ENCODE data around the gene FAM199X.

- no peak for TF ChIP-seq CTCF (IDR thresholded peaks at IDR 0.05)
- no peak for TF ChIP-seq ZFX (IDR thresholded peaks at IDR 0.05; ENCODE audit: borderline replicate concordance)
These were observed 28.8 kb downstream of the FAM199X start for GRCh38 chrX:104195013-104195412.

Data from 22Rv1 (cell line).